NCI-H82 treated with DMSO at 0.1 percent for 48 hours (cell line): ENCODE measurements around the gene ARHGAP24.
"Not testable (repeated sequence)": the region's sequence is repeated elsewhere in the genome, so short reads cannot be mapped to it uniquely, and the experiment has no call there.

Experiments used
- DNase-seq: peaks from one replicate; lab custom pipeline; 2025; ENCODE audit not compliant: unreplicated experiment; lab: John Stamatoyannopoulos, UW

The ARHGAP24 gene

DNA sequence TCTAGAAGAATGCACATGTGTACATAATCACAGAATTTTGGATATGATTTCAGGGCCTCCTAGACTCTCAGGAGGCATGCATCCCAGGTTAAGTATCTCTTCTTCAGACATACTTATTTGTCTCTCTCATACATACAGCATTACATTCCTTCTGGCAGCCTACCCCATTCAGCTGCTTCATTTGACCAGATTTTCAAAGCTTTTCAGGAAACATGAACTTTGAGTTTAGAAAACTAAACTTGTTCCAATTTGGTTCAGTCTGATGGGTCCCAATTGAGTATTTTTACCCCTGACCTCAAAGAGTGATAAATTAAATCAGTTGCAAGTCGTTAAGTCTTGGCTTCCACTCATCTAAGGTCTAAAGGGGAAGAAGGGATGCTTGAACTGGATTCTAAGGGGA is 330.9 kb downstream of the ARHGAP24 start:
- DNase-seq: no peak

DNA sequence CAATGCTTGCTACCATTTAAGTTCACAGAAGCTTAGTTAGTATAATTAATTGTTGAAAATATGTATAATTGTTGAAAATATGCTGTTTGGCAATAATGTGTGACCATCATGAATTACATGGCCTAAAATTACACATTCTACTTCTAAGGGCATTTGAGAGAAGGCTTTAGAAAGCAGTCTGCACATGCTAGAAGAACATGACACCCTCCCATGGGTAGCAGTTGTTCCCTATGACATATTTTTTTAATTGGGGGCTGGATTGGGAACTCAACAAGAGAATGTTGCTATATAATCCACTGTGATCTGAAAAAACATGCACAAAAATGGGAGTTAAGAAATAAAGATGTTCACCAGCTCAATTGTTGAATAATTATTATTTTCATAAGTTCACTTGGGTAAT is 331.4 kb downstream of the ARHGAP24 start:
- DNase-seq: no peak

DNA sequence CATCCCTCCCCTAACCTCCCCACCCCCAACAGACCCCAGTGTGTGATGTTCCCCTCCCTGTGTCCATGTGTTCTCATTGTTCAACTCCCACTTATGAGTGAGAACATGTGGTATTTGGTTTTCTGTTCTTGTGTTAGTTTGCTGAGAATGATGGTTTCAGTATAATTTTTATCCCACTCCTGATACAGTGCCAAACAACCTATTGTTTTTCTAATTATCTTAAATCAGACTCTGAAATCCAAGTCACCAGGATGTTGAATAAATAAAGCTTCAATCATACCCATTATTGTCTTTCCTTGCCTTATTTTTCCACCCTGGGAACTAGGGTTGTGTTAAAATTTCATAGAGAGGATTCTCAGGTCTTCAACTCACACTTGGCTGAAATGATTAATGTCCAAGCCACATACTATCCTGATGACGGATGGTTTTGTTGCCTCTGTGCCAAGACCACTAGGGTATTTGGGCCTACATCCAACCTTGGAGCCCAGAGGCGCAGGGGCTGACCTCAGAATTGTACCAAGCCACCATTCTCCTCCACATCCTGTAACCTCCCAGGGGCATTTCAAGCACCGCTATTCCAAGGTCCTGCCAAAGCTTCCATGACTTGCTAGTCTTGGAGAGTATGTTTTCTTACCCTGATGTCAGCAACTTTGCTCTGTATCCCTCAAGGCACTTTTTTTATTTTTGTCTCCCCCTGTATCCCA is 332.4 kb downstream of the ARHGAP24 start:
- no peak for DNase-seq

DNA sequence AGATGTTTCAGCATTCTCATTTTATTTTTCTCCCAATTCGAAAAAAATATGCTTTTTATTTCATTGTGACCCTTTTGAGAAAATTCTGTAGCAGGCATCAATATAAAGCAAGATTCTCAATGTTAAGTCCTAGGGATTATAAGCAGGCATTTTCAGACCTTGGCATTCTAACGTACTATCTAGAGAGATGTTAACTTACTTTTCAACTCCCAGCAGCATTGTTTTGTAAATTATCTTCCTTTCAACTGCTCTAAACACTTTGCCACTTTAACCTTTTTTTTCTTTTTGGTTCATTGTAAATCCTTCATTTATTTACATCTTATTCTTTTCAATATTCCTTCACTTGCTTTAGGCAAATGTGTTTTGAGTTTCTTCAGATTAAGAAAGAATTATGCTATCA is 333.2 kb downstream of the ARHGAP24 start:
- DNase-seq: no peak

DNA sequence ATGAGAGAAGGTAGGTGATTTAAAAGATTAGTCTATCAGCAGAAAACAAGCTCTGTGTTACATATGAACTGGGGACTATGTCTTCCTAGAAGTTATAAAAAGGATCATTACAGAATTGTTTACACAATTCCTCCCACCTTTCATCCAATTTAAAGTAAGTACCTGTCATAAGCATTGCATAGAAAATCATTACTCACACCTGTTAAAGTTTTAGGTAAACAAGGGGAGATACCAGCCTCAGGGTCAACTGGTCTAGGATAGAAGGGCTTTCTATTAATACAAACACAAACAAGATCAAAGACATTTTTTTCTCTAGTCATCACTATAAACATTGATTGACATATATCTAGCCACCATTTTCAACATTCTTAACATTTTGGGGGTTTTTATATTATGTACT is 333.9 kb downstream of the ARHGAP24 start:
- no peak for DNase-seq

DNA sequence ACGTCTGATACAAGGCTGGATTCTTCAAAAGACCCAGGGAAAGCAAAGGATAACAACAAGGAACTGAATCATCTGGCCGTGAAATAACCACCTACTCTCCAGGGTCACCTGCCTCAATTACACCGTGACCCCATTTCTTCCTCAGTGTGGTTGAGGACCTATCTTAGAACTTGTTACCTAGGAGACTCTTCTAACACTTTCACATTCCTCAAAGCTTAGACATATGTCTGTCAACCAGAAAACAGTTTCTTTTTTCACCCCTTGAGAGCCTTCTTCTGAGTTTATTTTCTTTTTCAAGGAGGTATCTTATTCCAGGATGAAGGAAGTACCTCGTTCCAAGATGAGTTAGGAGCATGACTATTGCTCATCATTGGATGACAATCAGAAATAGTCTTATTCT is 337.8 kb downstream of the ARHGAP24 start:
- no peak for DNase-seq

DNA sequence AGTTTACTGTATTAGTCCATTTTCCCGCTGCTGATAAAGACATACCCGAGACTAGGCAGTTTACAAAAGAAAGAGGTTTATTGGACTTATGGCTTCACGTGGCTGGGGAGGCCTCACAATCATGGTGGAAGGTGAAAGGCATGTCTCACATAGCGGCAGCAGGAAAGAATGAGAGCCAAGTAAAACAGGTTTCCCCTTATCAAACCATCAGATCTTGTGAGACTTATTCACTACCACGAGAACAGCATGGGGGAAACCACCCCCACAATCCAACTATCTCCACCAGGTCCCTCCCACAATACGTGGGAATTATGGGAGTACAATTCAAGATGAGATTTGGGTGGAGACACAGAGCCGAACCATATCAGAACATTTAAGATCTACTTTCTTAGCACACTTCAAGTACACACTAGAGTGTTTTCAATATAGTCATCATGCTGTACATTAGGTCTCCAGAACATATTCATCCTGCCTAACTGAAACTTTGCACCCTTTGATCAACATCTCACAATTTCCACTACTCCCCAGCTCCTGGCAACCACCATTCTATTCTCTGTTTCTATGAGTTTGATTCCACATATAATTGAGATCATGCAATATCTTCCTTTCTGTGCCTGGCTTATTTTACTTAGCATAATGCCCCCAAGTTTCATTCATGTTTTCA is 341.0 kb downstream of the ARHGAP24 start:
- no peak for DNase-seq

DNA sequence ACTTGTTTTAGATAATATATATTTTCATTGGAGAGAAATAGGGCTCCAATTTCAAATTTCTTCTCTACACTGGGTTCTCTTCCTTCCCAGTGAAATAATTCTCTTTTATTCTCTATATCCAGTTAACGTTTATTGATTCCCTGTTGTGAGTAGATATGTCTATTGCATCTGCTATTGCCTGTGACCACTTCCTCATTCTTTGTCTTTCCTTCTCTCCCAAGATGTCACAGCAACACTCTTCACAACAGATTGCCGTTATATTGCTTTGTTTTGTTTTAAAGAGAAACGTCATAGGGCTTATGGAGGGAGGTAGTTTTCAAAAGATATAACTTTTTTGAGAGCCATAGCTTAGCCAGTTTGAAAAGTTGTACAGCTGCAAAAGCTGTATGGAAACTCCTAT is 343.8 kb downstream of the ARHGAP24 start:
- DNase-seq: no peak

DNA sequence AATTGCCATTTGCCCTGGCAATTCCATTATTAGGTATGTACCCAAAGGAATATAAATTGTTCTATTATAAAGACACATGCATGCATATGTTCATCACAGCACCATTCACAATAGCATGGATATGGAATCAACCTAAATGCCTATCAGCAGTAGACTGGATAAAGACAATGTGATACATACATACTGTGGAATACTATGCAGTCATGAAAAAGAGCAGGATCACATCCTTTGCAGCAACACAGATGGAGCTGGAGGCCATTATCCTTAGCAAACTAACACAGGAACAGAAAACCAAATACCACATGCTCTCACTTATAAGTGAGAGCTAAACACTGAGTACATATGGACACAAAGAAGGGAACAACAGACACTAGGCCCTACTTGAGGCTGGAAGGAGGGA is 345.2 kb downstream of the ARHGAP24 start:
- DNase-seq: not testable (repeated sequence)

DNA sequence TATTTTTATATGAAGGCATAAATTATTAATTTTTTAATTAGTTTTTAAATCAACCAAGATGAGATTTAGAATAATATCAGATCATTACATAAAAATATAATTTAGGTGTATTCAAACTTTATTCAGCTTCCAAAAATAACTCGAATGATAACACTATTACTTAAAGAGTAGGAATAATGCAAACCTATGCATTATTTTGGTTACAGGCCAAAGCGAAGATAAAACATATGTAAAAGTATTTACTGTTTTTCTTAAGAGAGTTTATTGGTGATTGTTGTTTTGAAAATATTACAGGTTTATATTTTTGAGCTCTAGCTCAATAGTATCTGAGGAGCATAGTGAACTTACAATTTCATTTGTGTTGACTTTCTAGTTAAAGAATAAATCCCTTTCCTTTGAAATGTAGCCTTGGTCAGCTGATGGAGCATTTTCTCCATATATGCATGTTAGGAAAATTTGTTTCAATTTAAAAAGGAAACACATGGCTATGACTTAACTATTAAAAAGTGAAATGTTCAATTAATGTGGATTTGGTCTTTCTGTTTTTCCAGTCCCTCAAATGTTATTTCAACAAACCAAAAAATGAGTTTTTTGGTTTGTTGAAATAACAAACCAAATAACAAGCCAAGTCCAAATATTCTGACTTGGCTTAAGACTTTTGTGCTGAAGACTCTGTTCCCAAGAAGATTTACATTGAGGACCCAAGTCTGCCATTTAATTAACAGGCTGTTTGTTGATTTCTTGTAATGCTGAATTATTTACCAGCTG is 346.9 kb downstream of the ARHGAP24 start:
- no peak for DNase-seq

DNA sequence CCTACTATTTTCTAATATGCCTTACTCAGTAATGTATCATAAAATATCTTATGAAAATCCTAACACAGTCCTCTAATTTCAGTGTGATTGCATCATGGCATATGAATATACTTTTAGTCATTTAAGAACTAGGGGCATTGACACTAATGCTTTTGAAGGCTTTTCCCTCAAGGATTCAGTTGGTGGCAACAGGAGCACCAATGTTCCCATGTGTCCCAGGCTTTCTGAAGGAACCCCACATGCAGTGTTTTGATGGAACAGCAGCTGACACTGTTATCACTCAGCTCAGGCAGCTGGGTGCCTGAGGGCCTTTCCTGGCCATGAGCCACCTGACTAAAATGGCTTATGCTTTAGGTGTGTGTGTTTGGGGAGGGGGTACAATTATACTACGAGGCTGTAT is 348.3 kb downstream of the ARHGAP24 start:
- DNase-seq: no peak

DNA sequence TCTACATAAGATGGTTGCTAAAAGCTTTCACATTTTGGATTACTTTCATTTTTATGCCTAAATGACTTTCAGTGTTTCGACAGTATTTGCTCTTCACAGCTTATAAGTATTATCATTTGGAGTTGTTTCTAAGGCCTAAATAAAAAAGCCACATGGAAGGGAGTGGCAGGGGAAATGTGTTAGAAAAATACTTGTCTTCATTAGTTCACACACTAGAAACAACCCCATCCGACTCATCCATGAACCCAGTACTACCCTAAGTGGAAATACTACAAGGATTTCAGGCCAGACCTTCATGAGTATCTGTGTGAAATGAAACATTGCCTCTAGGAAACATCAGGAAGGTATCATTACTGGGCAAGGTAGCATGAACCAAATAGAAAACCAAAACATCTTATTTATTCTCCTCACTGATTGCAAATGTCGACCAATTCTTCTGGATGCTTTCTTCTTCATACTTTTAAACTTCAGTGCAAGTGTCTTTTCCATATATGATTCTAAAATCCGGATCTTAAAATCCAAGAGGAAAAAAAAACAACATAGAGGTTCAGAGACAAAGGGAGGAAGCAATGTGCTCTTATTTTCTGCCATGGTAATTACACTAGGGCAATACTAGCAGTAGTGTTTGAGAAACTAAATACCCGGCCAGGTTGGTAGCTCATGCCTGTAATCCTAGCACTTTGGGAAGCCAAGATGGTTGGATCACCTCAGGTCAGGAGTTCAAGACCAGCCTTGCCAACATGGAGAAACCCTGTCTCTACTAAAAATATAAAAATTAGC is 349.4 kb downstream of the ARHGAP24 start:
- no peak for DNase-seq

DNA sequence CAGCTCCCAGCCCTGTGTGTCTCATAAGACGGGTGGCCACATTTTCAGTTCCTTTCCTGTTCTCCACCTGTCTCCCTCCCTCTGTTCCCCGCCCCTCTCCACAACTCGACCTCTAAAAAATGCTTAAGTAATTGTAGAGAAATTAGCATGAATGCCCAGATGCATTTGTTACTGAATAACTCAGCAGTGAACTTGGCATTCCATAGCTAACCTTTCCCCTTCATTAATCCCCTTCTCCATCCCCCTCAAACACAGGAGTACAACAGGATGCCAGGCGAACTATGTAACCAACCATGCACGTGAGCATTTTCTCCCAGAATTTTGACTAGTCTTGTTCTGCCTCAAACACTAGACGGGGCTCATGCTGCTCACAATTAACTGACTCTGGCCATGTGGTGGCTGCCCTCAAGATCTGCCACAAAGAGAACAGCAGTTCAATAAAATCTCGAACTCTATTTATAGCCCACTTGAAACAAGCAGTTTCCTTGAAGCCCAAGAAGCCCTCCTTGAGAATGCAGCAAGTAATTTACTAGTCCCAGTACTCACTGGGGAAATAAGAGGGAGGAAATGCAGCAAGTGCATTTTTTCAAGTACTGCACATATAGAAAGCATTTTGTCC is 351.2 kb downstream of the ARHGAP24 start:
- DNase-seq: no peak

DNA sequence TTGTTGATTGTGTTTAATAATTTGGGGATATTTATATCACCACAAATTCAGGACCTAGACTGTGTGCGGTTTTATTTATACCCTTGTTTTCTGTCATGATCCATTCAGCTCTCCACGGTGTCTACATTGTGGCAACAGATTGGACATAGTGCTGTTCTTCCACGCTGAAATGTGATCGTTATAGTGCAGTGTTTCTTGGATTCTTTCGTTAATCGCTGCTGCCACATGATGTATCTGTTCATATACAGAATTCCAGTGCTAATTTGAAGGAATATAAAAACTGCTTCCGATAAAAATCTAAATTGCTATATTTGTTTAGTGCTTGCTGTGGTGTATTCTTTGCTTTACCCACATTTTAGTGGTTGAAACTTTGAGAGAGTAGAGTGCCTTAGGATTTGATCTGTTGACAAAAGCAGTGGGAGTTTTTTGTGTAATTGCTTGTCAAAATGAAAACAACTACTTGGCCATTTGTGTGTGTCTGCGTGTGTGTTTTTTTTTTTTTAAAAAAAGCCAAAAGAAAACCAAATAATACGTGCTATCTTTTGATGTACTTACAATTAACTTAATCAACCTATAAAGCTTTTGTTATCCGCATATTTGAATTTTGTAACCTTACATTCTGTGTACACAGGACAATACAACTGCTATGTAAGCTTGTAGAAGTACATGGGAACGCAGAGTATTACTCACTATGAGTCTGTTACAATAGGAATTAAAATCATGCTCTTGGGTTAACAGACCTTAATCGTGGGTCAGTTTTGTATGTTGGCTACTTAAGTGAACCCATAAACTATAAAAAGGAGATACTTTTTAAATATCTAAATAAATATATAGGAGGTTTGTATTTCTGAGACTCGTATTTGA is 353.3 kb downstream of the ARHGAP24 start:
- no peak for DNase-seq

DNA sequence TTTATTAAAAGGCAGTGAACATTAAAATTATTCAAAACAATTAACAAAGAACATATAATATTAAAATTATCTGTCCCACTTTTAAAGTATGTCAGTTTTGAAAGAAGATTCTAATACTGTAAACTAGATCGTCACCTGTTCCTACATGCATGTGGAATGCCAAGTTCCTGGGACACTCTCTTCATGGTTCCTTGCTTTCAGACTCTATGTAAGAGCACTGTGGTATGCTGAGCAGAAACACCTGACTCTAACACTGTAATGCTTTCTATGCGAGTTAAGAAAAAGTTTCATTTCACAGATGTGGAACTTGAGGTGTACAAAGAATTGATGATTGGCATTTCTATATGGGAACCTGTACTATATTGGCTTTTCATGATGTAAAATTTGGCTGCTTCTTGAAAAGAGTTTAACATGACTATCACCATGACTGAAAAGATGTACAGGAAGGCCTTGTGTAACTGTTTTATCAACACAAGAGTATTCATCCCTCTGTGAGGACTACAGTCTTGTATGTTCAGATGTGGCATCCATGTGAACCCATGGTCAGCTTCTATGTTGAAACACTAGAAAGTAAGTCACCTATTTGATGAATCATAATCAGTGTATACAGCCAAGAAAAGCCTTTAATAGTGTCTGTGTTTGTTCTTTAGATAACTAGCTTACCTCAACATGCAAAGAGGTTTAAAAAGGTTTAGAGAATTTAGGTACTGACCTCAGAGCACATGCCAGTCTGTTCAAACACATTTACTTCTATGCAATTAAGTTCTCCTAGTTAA is 354.5 kb downstream of the ARHGAP24 start:
- DNase-seq: peak; percentile 83

DNA sequence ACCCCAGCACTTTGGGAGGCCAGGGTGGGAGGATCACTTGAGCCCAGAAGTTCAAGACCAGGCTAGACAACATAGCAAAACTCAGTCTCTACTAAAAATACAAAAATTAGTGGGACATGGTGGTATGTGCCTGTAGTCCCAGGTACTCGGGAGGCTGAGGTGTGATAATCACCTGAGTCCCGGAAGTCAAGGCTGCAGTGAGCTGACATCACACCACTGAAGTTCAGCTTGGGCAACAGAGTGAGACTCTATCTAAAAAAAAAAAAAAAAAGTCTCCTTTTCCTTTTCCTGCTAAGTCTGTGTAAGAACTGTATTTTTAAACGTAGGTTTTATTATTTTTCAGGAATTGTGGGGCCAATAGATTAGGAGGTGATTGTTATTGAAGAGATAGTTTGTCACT is 356.7 kb downstream of the ARHGAP24 start:
- no peak for DNase-seq

DNA sequence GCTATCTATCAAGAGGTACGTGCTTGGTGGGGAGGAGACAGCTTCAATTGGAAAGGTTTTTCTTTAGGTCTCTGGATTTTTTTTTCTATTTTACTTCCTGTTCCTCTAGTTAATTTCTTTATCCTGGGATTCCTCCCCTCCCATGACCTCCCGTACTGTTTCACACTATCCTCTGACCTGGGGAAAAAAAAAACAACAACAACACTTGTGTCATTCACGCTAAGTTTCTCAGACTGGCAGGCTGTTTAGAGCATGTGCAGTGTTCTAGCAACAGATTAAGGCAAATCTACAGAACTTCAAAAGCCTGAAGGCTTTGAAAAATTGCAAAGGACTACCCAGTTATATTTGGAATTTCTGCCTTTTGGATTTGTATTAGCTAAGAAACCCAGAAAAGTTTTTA is 358.4 kb downstream of the ARHGAP24 start:
- DNase-seq: no peak

DNA sequence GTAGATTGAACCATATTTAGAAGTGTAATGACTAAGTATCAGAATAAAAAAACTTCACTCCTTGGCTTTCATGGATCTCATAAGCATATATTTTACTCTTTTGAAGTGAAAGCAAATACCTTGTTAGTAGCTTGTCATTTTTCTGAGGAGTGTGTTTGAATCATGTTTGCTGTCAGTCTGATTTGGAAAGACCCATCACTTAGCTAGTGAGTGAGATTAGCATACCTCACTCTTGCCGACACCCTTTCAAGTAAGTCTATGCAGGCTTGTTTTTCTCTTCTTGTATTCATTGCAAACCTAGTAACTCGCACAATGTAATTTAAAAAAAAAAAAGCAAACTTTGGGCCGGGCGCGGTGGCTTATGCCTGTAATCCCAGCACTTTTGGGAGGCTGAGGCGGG is 360.0 kb downstream of the ARHGAP24 start:
- no peak for DNase-seq
